Spleen (tissue), 11 donors: ENCODE measurements around the gene GALNT12. TPM values are rescaled to one million over a fixed set of nuclear protein-coding genes. Genes with fewer than 3 reads are reported as not detected.

Experiments
- DNase-seq: peaks from one replicate; pipeline ENCODE4 v3.0.0-alpha.2; 2020
- H3K27ac ChIP-seq, 8 donors: fragments of 200-600 bp; sonication (generic) in 7 of 8; 1 replicate in 4 of 8; 2 replicates in 4 of 8; pipeline versions ENCODE4 v1.5.0 to v1.8.0; 2016 to 2021; ENCODE audit warnings: inconsistent platforms in 4 of 8, mild to moderate bottlenecking in 4 of 8, moderate library complexity in 1 of 8
- H3K27me3 ChIP-seq, 7 donors: fragments of 200-600 bp; sonication (generic) in 6 of 7; replicated peaks in 1 of 7; 1 replicate in 4 of 7; 2 replicates in 3 of 7; pipeline versions ENCODE4 v1.5.0 to v1.8.0; 2016 to 2021; ENCODE audit warnings: inconsistent platforms in 3 of 7, mild to moderate bottlenecking in 1 of 7
- H3K36me3 ChIP-seq, 6 donors: fragments of 200-600 bp; sonication (generic) in 5 of 6; 1 replicate in 4 of 6; 2 replicates in 2 of 6; pipeline versions ENCODE4 v1.5.0 to v1.8.0; 2016 to 2021; ENCODE audit warnings: inconsistent platforms in 2 of 6
- H3K4me1 ChIP-seq, 6 donors: fragments of 200-600 bp; sonication (generic) in 5 of 6; 1 replicate in 3 of 6; 2 replicates in 3 of 6; pipeline versions ENCODE4 v1.5.0 to v1.8.0; 2016 to 2021; ENCODE audit warnings: inconsistent platforms in 3 of 6
- H3K4me3 ChIP-seq, 8 donors: fragments of 200-600 bp; sonication (generic) in 7 of 8; 1 replicate in 4 of 8; 2 replicates in 4 of 8; pipeline versions ENCODE4 v1.5.0 to v1.8.0; 2016 to 2021; ENCODE audit warnings: inconsistent platforms in 4 of 8, mild to moderate bottlenecking in 4 of 8, moderate library complexity in 2 of 8
- H3K9me3 ChIP-seq, 8 donors: fragments of 200-600 bp; sonication (generic) in 7 of 8; 1 replicate in 4 of 8; 2 replicates in 4 of 8; pipeline versions ENCODE4 v1.5.0 to v1.8.0; 2016 to 2021; ENCODE audit warnings: inconsistent platforms in 4 of 8
- CTCF ChIP-seq, 11 experiments: fragments of 200-600 bp in 7 of 11; fragments of 450-650 bp in 4 of 11; sonication (generic) in 4 of 11; IDR thresholded peaks in 8 of 11; conservative IDR thresholded peaks in 3 of 11; 1 replicate in 7 of 11; 2 replicates in 4 of 11; pipeline versions ENCODE4 v1.4.0 to v1.8.0; 2016 to 2021; ENCODE audit warnings: antibody characterized with exemption in 11 of 11, inconsistent platforms in 4 of 11, mild to moderate bottlenecking in 1 of 11
- POLR2A ChIP-seq, 3 donors: fragments of 450-650 bp; IDR thresholded peaks; one replicate each; pipeline ENCODE4 v1.5.1; 2017; ENCODE audit warnings: antibody characterized with exemption in 3 of 3, mild to moderate bottlenecking in 1 of 3
- POLR2AphosphoS5 ChIP-seq, 3 donors: sonication (generic); formaldehyde crosslinking; IDR thresholded peaks; one replicate each; pipeline ENCODE4 v1.5.1; 2017; ENCODE audit warnings: antibody characterized with exemption in 3 of 3
- WGBS, 5 donors: extraction: QIAGEN DNeasy Blood & Tissue Kit in 3 of 5; methylation state at CpG; one replicate each; pipeline versions ENCODE4 v1.1.5 to v1.1.7; 2013 to 2018; 5-methylcytosine and 5-hydroxymethylcytosine counted together
- intact Hi-C: fragments of 100-400 bp; cut with DNase I; formaldehyde crosslinking; loops from one replicate; pipeline ENCODE4 v1.15.0; 2023; ENCODE audit warnings: low total_unique reads
- polyA plus RNA-seq, 3 donors: library from polyadenylated mRNA; stranded (reverse); fragments of 200-250 nt; gene quantifications; one replicate each; pipeline ENCODE4 v1.2.1, GENCODE V29; 2013
- total RNA-seq, 7 donors: library from RNA; depleted of rRNA in 3 of 7; stranded (reverse); fragments of >200 nt in 3 of 7; fragmentation: NEBNext Ultra II Directional in 4 of 7; extraction: Animal tissue kit (Norgen Biotek cat#: 25700) in 4 of 7; gene quantifications; one replicate each; pipeline versions ENCODE4 v1.1.0 to v1.2.1, GENCODE V29; 2016 to 2021
- donor health status: healthy with polysubstance abuse.
- donor health status: DM: no; HTN: no; CAD: no; lungs with moderate emphysema.
- donor health status: DM: no; HTN: no; CAD: no.
- donor health status: Bipolar disorder and iron deficiency.
- donor health status: healthy.
- donor health status: DM: no; HTN: no; CAD: no.
- donor health status: DM: yes; HTN: yes; CAD: no.

GALNT12 gene
- total and polyA plus RNA-seq, 10 donors = 1.2 to 3.2 (median 2.5) TPM

- peak in 1 of 3 donors; percentile 44 for TF ChIP-seq POLR2AphosphoS5 (IDR thresholded peaks at IDR 0.05)
- no peak for TF ChIP-seq POLR2A (IDR thresholded peaks at IDR 0.05)
- no peak for TF ChIP-seq CTCF (IDR thresholded peaks at IDR 0.05 in 8 of 11, conservative IDR thresholded peaks at IDR 0.05 in 3 of 11)
- peaks cover 0 to 14% (median 0%) of the 10 kb centered on the region in 7 donors for H3K27me3 ChIP-seq
- 29 to 34% (median 32%) methylated on average over 6 of the region's 6 CpGs for WGBS, 5 donors
- peak overlapping the region in 4 of 8 donors; percentile 22 to 47 (median 44) for H3K27ac ChIP-seq
- H3K4me3 ChIP-seq = no peak overlapping the region
- H3K4me1 ChIP-seq = peaks cover 0 to 61% (median 27%) of the 10 kb centered on the region in 6 donors
- no peaks in the 10 kb centered on the region for H3K9me3 ChIP-seq
- H3K36me3 ChIP-seq = no peaks in the 10 kb centered on the region
- DNase-seq = no peak
- intact Hi-C loops = no loop called here
Observed at GRCh38 chr9:98886691-98887229, 79.3 kb downstream of the GALNT12 start.

GRCh38 chr9:98887918-98888510 lies 80.5 kb downstream of the GALNT12 start:
- H3K4me3 ChIP-seq = no peak overlapping the region
- no peaks in the 10 kb centered on the region for H3K9me3 ChIP-seq
- H3K4me1 ChIP-seq = peaks cover 0 to 52% (median 24%) of the 10 kb centered on the region in 6 donors
- 81 to 90% (median 84%) methylated on average over 6 of the region's 6 CpGs for WGBS, 5 donors
- intact Hi-C loops = no loop called here
- H3K27me3 ChIP-seq = peaks cover 0 to 9% (median 0%) of the 10 kb centered on the region in 7 donors
- peak overlapping the region in 1 of 8 donors; percentile 7 for H3K27ac ChIP-seq
- H3K36me3 ChIP-seq = no peaks in the 10 kb centered on the region
- DNase-seq = no peak
- TF ChIP-seq POLR2A (IDR thresholded peaks at IDR 0.05) (no peak), CTCF (IDR thresholded peaks at IDR 0.05 in 8 of 11, conservative IDR thresholded peaks at IDR 0.05 in 3 of 11) (no peak), POLR2AphosphoS5 (IDR thresholded peaks at IDR 0.05) (no peak)

GRCh38 chr9:98888801-98889421 lies 81.4 kb downstream of the GALNT12 start:
- Histone ChIP-seq H3K9me3 (no peaks in the 10 kb centered on the region), H3K4me3 (no peak overlapping the region), H3K27me3 (peaks cover 0 to 9% (median 0%) of the 10 kb centered on the region in 7 donors), H3K4me1 (peaks cover 0 to 52% (median 24%) of the 10 kb centered on the region in 6 donors), H3K27ac (peak overlapping the region in 2 of 8 donors; percentile 5 to 7), H3K36me3 (no peaks in the 10 kb centered on the region)
- TF ChIP-seq CTCF (IDR thresholded peaks at IDR 0.05 in 8 of 11, conservative IDR thresholded peaks at IDR 0.05 in 3 of 11) (no peak), POLR2AphosphoS5 (IDR thresholded peaks at IDR 0.05) (no peak), POLR2A (IDR thresholded peaks at IDR 0.05) (no peak)
- WGBS, 5 donors = 73 to 90% (median 78%) methylated on average over 4 of the region's 4 CpGs
- DNase-seq = no peak
- intact Hi-C loops = no loop called here

- WGBS, 5 donors = 62 to 82% (median 73%) methylated on average over 6 to 7 of the region's 7 CpGs
- H3K27ac ChIP-seq = no peak overlapping the region
- intact Hi-C loops = no loop called here
- no peak overlapping the region for H3K4me3 ChIP-seq
- DNase-seq = no peak
- TF ChIP-seq CTCF (IDR thresholded peaks at IDR 0.05 in 8 of 11, conservative IDR thresholded peaks at IDR 0.05 in 3 of 11) (no peak), POLR2AphosphoS5 (IDR thresholded peaks at IDR 0.05) (no peak), POLR2A (IDR thresholded peaks at IDR 0.05) (no peak)
- peaks cover 0 to 9% (median 0%) of the 10 kb centered on the region in 7 donors for H3K27me3 ChIP-seq
- no peaks in the 10 kb centered on the region for H3K36me3 ChIP-seq
- H3K4me1 ChIP-seq = peaks cover 0 to 45% (median 22%) of the 10 kb centered on the region in 6 donors
- H3K9me3 ChIP-seq = no peaks in the 10 kb centered on the region
Observed at GRCh38 chr9:98890256-98890655, 82.8 kb downstream of the GALNT12 start.
